GM18499 (cell line): Measurements from ENCODE around the gene KDM7A.
"Not testable (repeated sequence)": the region's sequence is repeated elsewhere in the genome, so short reads cannot be mapped to it uniquely, and the experiment has no call there.

Experiments
- ATAC-seq: cut with Tn5 transposase; IDR thresholded peaks from one replicate; pipeline ENCODE4 v1.9.1; 2021; ENCODE audit warnings: moderate number of reproducible peaks; ENCODE audit not compliant: insufficient read depth, unreplicated experiment

Gene KDM7A

DNA sequence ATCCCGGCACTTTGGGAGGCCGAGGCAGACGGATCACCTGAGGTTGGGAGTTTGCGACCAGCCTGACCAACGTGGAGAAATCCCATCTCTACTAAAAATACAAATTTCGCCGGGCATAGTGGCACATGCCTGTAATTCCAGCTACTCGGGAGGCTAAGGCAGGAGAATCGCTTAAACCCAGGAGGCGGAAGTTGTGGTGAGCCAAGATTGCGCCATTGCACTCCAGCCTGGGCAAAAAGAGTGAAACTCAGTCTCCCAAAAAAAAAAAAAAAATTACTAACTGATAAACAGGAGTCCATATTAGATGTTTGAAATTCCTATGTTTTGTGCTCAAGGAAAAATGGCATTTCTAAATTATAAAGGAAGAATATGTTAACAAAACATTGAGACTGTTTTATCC is 14.7 kb downstream of the KDM7A start:
- not testable (repeated sequence) for ATAC-seq

DNA sequence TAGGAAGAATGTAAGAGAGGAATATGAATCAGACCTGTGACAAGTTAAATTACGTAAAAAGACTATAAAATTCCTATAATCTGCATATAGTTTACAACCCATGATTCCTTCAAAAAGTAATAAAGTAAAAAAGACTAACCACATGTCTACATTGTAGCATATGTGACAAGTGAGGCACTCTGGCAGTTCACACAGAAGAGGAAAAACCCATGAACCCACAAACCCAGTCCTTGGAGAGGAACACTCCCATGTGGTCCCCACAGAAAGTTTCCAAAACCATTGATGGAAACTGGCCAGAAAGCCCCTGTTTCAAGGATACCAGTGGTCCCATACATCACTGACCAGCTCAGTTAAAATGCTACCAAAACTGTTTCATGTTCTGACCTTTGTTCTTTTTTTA is 15.7 kb downstream of the KDM7A start:
- ATAC-seq = no peak

DNA sequence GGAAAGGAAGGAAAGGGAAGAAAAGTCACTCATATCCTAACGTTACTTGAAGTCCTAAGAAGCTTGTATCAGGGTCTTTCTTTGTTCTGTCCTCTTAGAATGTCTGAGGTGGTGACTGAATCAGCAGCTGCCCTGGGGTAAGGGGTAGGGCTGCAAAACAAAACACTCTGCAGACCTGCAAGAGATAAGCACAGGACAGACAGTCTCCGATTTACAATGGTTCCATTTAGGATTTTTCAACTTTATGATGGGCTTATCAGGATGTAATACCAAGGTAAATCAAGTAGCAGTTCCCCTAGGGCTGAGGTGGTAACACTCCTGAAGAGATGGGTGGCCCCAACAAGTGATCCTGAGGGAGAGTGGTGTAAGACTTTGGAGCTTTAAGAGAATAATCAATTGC is 16.5 kb downstream of the KDM7A start:
- no peak for ATAC-seq

DNA sequence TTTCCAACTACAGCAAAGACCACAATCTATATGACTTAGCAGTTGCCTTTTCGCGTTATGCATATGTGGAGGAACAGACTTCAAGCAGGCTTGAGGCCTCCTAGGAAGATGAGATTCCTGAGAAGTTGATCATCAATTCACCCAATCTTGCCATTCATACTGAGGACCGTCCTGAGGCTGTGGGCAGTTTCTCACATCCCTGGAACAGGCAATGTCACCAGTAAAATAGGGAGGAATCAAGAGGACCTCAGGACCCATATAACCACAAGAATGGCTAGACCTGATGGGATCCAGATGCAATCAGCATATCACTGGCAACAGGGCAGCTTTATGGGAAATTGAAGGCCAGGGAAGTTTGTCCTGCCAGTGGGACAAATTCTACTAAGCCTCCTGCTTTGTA is 17.3 kb downstream of the KDM7A start:
- no peak for ATAC-seq

DNA sequence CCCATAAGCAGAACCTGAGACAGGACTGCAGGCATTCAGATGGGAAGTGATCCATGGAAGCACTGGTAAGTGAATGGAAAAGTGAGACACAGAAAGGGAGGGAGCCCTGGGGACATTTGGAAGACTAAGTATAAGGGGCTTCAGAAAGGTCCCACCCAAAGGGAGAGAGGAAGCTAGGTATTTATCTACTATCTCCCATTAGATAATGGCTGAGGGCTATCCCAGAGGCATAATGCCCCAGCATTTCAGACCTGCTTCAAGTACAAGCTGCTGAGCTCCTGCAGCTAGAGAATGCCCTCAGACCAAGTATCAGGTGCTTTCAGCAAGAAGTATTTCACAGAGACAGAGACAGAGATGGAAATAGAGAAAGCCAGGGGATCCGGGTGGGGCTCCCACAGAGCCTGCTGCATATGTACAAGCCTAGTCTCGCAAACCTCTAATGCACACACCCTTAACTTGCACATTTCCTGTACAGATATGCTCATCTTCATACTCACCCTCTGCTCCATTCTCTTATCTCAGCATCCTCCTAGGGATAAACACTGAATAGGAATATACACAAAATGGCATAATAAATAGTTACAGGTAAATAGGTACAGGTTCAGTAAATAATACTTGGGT is 20.2 kb downstream of the KDM7A start:
- no peak for ATAC-seq

DNA sequence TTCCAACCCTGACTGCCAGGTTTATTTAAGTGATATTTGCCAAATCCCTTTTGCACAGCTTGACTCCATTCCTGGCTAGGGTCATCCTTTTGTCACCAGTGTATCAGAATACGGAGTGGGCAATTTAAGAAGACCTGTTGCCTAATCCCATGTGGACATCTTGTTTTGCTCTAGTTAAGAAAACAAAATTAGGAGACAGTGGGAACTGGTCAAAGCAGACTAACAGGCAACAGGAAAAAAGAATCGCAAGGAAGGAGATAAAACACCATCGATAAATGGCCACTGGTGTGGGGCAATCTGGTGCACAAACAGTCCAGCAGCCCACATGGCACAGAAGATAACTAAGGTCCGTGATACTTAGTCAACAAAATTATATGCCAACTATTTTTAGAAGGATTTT is 21.4 kb downstream of the KDM7A start:
- no peak for ATAC-seq

DNA sequence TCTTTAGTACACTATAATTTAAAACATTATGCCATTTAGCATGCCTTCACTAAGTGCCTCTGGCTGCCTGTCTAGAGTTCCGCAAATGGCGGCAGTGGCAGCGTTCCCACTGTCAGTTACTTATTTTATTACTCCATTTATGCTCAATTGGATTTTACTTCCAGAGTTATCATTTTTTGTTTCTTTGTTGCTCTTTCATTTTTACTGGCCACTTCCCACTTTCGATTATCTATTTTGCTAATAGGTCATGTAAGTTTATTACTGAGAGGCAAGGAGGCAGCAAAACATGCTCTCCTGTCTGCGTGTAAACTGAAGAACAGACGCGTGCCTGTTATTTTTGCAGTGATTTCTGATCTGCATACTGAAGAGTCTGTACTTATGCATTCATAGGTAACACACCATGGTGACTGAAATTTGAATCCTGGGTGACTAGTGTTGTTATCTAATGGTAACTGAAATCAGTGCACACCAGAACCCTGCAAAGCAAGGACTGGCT is 23.1 kb downstream of the KDM7A start:
- ATAC-seq = no peak

DNA sequence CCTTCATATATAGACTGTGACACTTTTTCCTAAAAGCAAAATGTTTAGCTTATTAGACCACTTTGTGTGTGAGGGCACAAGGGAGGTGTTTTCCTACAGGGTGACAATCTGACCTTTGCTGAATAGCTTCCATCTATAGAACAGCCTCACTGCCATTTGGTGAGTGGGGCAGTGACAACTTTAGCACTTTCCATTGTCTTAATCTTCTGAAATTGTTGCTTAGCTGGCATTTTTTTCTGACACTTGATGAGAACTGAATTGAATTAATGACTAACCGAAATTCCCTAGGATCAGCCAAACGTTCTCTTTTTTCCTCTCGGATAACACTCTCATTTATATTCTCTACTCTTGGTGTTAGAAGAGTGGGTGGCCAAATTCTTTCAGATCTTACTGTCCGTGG is 30.2 kb downstream of the KDM7A start:
- ATAC-seq = no peak

DNA sequence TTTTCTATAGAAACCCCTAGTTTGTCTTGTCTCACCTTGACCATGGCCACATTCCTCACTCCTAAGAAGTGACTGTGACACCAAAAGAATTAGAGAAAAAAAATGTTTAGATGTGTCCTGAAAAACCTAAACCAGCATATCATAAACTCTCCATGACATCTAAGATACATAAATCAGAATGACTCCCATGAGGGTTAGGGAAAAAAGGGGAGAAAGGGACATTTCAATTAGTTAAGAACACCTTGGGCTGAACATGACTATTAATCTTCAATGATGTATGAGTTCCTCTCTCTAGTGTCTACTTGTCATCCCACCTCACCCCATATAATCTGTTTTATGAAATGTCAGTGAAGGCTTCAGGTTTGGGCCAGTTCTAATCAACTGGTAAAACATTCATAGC is 31.1 kb downstream of the KDM7A start:
- ATAC-seq = no peak

DNA sequence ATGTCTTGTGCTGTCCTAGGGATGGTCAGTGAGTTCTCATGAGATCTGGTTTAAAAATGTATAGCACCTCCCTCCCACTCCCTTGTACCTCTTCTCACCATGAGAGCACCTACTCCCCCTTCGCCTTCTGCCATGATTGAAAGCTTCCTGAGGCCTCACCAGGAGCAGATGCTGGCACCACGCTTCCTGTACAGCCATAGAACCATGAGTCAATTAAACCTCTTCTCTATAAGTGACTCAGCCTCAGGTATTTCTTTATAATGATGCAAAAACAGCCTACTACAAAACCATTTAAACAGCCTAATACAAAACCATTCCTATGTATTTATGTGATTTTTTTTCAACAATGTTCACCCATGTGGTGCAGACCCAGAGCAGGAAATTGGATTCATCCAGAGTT is 32.0 kb downstream of the KDM7A start:
- ATAC-seq = no peak

DNA sequence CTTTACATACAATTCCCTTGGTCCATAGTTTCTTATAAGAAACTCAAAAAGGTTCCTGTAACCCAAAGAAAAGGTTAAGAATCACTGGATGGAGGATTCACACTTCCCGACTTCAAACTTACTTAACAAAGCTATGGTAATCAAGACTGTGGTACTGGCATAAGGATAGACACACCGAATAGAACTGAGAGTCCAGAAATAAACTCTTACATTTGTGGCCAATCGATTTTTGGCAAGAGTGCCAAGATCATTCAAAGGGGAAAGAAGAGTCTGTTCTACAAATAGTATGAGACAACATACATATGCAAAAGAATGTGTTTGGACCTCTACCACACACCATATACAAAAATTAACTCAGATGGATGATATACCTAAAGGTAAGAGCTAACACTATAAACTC is 32.8 kb downstream of the KDM7A start:
- no peak for ATAC-seq

DNA sequence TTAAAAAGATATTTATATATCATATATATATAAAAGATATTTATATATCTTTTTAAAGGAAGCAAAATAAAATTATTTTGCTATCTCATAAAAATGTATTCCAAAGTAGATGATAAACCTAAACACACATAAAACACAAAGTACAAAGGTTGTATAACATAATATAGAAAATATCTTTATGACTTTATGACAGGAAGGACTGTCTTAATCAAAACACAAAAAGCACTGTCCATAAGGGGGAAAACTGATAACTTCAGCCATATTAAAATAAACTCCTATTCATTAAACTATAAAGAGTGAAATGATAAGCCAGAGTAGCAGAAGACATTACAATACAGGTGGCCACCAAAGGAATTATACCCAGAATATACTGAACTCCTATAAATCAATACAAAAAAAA is 34.8 kb downstream of the KDM7A start:
- no peak for ATAC-seq

DNA sequence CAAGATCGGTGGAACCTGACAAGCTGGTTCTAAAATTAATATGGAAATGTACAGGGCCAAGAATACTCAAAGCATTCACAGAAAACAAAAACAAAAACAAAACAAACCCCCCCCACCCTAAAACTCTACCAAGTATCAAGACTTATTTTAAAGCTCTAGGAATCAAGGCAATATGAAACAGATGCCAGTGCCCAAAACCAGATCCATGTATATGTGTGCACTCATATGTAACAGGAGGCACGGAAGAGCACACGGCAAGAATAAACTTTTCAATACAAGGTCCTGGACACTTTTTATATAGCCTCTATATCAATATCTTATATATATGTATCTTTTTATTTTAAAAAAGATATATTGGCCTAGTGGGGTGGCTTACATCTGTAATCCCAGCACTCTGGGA is 35.5 kb downstream of the KDM7A start:
- ATAC-seq = no peak

DNA sequence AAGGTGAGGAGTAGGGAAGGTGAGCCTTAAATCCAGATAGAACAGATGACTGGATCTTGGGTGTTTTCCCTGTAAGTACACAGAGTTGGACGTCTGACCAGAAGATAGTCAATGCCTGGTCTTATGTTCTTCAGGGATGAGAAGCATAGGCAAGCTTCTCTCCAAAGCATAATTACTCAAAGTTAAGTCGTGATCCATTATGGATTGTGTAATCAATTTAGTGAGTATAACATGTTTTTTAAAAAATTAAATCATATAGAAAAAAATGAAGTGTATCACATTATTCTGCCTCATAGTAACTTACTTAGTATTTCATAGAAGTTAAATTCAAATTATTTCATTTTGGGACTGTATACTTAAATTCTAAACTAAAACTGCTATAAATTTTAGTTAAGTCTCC is 39.7 kb downstream of the KDM7A start:
- no peak for ATAC-seq

DNA sequence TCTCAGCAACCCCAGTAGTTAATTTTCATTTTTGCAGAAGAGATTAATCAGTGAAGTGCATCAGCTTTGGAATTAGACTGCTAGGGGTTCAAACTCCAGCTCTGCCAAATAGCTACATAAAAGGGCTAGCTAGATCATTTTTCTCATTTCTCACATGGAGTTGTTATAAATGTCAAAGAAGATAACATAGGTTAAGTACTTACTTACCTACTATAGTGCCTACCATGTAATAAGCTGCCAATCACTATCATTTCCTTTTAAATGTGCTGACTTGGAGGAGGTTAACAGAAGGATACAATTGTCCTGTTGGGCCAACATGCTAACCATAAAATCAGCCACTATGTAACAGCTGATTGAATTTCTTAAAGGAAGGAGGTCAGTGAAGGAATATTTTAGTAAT is 40.7 kb downstream of the KDM7A start:
- no peak for ATAC-seq

DNA sequence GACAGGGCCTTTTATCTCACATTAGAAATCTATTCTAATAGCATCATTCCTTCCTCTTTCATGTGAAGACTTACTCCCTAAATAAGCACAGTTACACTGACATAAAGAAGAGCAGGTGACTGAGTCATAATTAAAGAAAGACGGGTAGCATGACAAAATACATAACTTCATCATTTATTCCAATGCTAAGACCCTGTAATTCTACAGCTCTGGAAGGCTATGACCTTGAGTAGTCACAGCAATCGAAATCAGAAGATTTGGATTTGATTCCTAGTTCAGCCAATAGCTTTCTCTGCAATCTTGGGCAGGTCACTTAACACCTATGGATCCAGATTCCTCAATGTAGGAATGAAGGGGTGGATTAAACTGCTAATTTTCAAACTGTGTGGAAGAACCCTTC is 42.7 kb downstream of the KDM7A start:
- ATAC-seq = no peak

DNA sequence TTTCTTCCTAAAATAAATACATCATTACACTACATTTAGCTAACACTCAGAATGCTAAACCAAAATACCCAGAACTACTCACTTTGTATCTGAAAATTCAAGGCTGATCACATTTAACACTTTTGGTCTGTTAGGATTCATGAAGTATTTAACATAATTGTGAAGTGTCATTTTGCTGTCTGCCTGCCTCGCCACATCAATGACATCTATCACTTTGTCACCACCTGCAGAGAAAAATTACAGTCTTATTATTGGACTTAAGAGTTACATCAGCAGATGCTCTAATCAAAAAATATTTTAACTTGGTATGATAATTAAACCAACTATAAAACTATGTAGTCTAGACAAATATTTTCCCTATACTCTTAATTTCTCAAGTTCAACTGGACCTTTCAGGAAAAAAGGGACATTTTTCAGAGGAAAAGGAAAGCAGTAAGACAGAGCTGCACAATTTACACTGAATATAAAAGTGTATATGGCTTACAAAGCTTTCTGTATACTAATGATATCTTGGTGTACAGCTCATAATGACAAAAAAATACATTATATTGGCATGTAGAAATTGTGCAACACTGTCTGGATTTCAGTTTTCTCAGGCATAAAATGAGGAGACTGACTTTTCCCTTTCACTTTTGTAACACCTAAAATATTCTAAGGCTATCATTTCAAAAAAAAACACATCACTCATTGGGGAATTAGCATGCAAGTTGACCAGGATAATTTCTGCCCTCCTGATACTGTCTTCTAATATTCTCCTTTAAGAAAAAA is 49.2 kb downstream of the KDM7A start:
- ATAC-seq = no peak

DNA sequence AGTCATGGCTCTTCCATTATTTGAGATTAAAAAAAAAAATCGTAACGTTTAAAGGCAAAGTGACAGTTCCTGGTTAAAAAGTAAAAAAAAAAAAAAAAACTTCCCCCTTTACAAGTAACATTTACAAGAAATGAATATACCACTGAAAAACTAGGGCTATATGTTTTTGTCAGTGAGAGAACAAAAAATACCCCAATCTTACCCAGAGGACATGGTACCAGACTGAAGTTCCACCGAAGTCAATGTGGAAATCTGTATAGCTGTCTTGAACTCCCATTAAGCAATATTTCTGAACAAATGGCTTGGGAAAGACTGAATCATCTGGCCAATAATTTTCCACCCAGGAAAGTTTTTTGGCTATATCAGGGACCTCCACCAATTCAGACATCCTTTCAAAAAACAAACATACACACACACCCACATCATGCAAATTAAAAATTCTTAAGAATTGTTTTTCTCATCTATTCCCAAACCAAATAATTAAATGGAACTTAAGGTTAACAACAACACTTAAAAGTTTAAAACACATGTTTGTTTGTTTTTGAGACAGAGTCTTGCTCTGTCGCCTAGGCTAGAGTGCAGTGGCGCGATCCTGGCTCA is 50.2 kb downstream of the KDM7A start:
- no peak for ATAC-seq

DNA sequence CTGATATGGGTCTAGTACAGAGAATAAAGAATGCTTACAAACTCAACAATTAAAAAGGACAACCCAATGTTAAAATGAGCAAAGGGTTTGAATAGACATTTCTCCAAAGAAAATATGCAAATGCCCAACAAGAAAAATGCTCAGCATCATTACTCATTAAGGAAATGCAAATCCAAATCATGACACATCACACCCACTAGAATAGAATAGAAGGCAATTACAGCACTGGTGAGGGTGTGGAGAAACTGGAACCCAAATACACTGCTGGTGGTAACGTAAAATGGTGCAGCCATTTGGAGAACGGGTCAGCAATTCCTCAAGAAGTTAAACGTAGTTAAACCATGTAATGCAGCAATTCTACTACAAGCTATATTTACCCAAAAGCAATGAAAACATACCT is 53.8 kb downstream of the KDM7A start:
- no peak for ATAC-seq

DNA sequence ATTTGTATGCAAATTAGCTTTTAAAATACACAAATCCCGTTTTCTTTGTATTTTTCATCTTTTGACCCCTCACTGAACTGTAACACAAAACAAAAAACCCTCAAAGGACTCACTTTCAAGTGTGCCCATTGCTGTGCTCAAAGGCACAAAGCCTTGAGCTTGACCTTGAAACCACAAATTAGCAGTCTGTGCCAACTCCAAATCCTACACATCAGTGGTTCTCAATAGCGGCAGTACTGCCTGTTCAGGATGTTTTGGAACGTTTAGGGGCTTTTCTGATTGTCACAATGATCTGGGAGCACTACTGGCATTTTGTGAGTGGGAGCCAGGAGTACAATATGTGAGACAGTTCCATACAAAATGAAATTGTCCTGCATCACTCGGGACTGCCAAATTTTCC is 55.5 kb downstream of the KDM7A start:
- ATAC-seq = no peak

DNA sequence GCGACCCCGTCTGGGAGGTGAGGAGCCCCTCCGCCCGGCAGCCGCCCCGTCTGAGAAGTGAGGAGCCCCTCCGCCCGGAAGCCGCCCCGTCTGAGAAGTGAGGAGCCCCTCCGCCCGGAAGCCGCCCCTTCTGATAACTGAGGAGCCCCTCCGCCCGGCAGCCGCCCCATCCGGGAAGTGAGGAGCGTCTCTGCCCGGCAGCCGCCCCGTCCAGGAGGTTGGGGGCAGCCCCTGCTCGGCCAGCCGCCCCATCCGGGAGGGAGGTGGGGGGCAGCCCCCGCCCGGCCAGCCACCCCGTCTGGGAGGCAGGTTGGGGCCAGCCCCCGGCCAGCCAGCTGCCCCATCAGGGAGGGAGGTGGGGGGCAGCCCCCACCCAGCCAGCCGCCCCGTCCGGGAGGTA is 62.0 kb downstream of the KDM7A start:
- not testable (repeated sequence) for ATAC-seq

DNA sequence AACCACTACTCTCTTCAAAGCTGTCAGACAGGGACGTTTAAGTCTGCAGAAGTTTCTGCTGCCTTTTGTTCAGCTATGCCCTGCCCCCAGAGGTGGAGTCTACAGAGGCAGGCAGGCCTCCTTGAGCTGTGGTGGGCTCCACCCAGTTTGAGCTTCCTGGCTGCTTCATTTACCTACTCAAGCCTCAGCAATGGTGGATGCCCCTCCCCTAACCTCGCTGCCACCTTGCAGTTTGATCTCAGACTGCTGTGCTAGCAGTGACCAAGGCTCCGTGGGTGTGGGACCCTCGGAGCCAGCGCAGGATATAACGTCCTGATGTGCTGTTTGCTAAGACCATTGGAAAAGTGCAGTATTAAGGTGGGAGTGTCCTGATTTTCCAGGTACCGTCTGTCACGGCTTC is 68.0 kb downstream of the KDM7A start:
- not testable (repeated sequence) for ATAC-seq
